HepG2 (cell line): ENCODE results near the gene CORO7. TPM values are rescaled to one million over a fixed set of nuclear protein-coding genes. Genes with fewer than 3 reads are reported as not detected.

Experiments
- AHDC1 ChIP-seq: sonication (generic); formaldehyde crosslinking; IDR thresholded peaks from 2 replicates; pipeline ENCODE4 v1.5.1; 2020; ENCODE audit warnings: mild to moderate bottlenecking, missing genetic modification reagents, borderline replicate concordance
- KLF9 ChIP-seq: IDR thresholded peaks from 2 replicates; pipeline ENCODE4 v1.6.1; 2016; ENCODE audit warnings: low read depth
- LCORL ChIP-seq, 2 experiments: fragments of 450-650 bp in 1 of 2; sonication (generic) in 1 of 2; formaldehyde crosslinking in 1 of 2; IDR thresholded peaks; 2 replicates each; pipeline versions ENCODE4 v1.5.0 to v1.6.1; 2017 to 2020; ENCODE audit warnings: antibody characterized with exemption in 1 of 2, missing genetic modification reagents in 1 of 2
- MED13 ChIP-seq: sonication (generic); formaldehyde crosslinking; IDR thresholded peaks from 2 replicates; pipeline ENCODE4 v1.5.0; 2020; ENCODE audit warnings: missing genetic modification reagents
- NONO ChIP-seq, 2 experiments: fragments of 450-650 bp in 1 of 2; sonication (generic) in 1 of 2; formaldehyde crosslinking in 1 of 2; IDR thresholded peaks in 1 of 2; conservative IDR thresholded peaks in 1 of 2; 2 replicates each; pipeline versions ENCODE4 v1.6.1 to v1.8.0; 2017 to 2022; ENCODE audit warnings: mild to moderate bottlenecking in 1 of 2, missing genetic modification reagents in 1 of 2, moderate library complexity in 1 of 2
- NR2F6 ChIP-seq, 2 experiments: IDR thresholded peaks; 2 replicates each; pipeline ENCODE4 v1.6.1; 2016; ENCODE audit warnings: antibody characterized with exemption in 1 of 2, mild to moderate bottlenecking in 1 of 2
- PAWR ChIP-seq: sonication (generic); formaldehyde crosslinking; IDR thresholded peaks from 2 replicates; pipeline ENCODE4 v1.4.0; 2020; ENCODE audit warnings: missing genetic modification reagents, mild to moderate bottlenecking, borderline replicate concordance
- SALL1 ChIP-seq: sonication (generic); formaldehyde crosslinking; IDR thresholded peaks from 2 replicates; pipeline ENCODE4 v1.8.0; 2022; ENCODE audit warnings: mild to moderate bottlenecking, missing genetic modification reagents
- SATB2 ChIP-seq: sonication (generic); formaldehyde crosslinking; IDR thresholded peaks from 2 replicates; pipeline ENCODE4 v1.5.0; 2020; ENCODE audit warnings: missing genetic modification reagents
- TARDBP ChIP-seq: sonication (generic); formaldehyde crosslinking; IDR thresholded peaks from 2 replicates; pipeline ENCODE4 v1.8.0; 2022; ENCODE audit warnings: mild to moderate bottlenecking, missing genetic modification reagents
- TBL1XR1 ChIP-seq: fragments of 150-350 bp; IDR thresholded peaks from 2 replicates; pipeline ENCODE4 v1.6.1; 2014; ENCODE audit warnings: borderline replicate concordance, low read length; ENCODE audit not compliant: partially characterized antibody
- ZNF343 ChIP-seq: sonication (generic); formaldehyde crosslinking; IDR thresholded peaks from 2 replicates; pipeline ENCODE4 v1.4.0; 2020; ENCODE audit warnings: mild to moderate bottlenecking, missing genetic modification reagents
- ZNF543 ChIP-seq: sonication (generic); formaldehyde crosslinking; IDR thresholded peaks from 2 replicates; pipeline ENCODE4 v1.4.0; 2020; ENCODE audit warnings: mild to moderate bottlenecking, missing genetic modification reagents
- ZNF780A ChIP-seq: sonication (generic); formaldehyde crosslinking; IDR thresholded peaks from 2 replicates; pipeline ENCODE4 v1.8.0; 2022; ENCODE audit warnings: mild to moderate bottlenecking, missing genetic modification reagents, moderate library complexity
- ZNF891 ChIP-seq: sonication (generic); formaldehyde crosslinking; IDR thresholded peaks from 2 replicates; pipeline ENCODE4 v1.5.0; 2020; ENCODE audit warnings: mild to moderate bottlenecking, missing genetic modification reagents
- polyA plus RNA-seq, 8 experiments: library from polyadenylated mRNA; depleted of rRNA in 3 of 8; stranded (reverse) in 7 of 8; unstranded in 1 of 8; fragments of >200 nt; fragmentation: Illumina TruSeq in 4 of 8; extraction: Trizol in 4 of 8; gene quantifications; 2 replicates each; pipeline versions ENCODE4 v1.2.1 to v1.2.3, GENCODE V29; 2011 to 2016; ENCODE audit warnings: low read depth in 4 of 8, missing spikeins in 1 of 8, mixed read lengths in 1 of 8; ENCODE audit not compliant: insufficient read depth in 1 of 8
- total RNA-seq, 5 experiments: library from RNA; depleted of rRNA; stranded (reverse); fragments of >200 nt; fragmentation: Illumina TruSeq; extraction: Trizol; gene quantifications; 2 replicates each; pipeline ENCODE4 v1.2.3, GENCODE V29; 2016; ENCODE audit warnings: low read depth in 1 of 5
- TF ChIP-seq, protein P1 (sequence below): conservative IDR thresholded peaks from 2 replicates; pipeline ENCODE4 v1.6.1; 2018; ENCODE audit warnings: missing genetic modification reagents
- TF ChIP-seq, protein P2 (sequence below): IDR thresholded peaks from 2 replicates; pipeline ENCODE4 v1.6.1; 2016; ENCODE audit warnings: low read depth, control low read depth
- TF ChIP-seq, protein P3 (sequence below): sonication (generic); formaldehyde crosslinking; IDR thresholded peaks from 2 replicates; pipeline ENCODE4 v1.9.0; 2022; ENCODE audit warnings: low read depth, missing genetic modification reagents

The CORO7 gene
- total and polyA plus RNA-seq, 2 of the 13 experiments (the other 11 are each of a cell fraction or from before 2014, with no cell fraction given) = 9.9 to 14.3 TPM

DNA sequence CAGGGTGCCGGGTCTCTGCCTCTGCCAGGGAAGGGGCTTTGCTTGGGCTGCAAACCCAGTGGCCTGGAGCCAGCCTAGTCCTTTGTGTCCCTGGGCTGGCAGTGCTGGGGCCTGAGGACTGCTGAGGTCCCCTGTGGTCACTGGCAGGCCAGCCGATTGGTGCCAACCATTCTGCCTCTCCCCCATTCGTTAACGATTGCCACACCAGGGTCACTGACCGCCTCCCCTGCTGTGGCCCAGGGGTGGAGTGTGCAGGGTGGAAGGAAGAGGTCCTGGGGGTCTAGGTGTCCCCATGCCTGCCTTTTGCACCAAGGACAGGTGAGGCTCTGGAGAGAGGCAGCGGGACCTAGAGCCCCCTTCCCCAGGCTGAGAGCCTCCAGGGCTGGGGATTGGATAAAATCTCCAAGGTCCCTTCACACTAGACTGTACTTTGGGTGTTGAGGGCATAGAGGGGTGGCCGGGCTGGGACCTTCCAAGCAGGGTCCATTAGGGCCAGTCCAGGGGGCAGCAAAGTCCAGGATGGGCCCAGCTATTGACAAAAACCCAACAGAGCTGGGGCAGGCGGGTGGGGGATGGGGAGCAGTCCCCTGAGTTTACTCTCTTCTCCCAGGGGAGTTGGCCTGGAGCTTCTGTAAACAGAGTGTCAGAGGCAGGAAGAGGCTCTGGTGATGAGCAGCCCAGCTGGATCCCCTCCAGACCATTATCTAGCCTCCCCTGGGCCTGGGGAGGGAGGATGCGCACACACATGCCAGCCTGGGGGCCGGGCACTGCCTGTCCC is 43.6 kb downstream of the CORO7 start (continued):
- TF ChIP-seq AHDC1 (CRISPR knock-in tag) (peak; percentile 53; the same call in 1 of the 2 replicates), ZNF543 (CRISPR knock-in tag) (peak; percentile 61; the same call in 1 of the 2 replicates), MED13 (CRISPR knock-in tag) (0 out of 2 replicates have a peak, but pooled peaks have one; percentile 29), KLF9 (no peak), SALL1 (CRISPR knock-in tag) (peak; percentile 76), TBL1XR1 (no peak), NR2F6 (IDR thresholded peaks at IDR 0.05) (peak; percentile 78), NR2F6 (CRISPR knock-in tag; IDR thresholded peaks at IDR 0.05) (peak; percentile 35; the same call in 1 of the 2 replicates), TARDBP (CRISPR knock-in tag) (peak; percentile 84), SATB2 (no peak), NONO (IDR thresholded peaks at IDR 0.05) (no peak), NONO (CRISPR knock-in tag; conservative IDR thresholded peaks at IDR 0.05) (peak; percentile 72), LCORL (IDR thresholded peaks at IDR 0.05) (no peak), LCORL (CRISPR knock-in tag; IDR thresholded peaks at IDR 0.05) (peak; percentile 99), ZNF780A (CRISPR knock-in tag) (no peak), PAWR (CRISPR knock-in tag) (no peak), ZNF891 (CRISPR knock-in tag) (peak; percentile 57; the same call in 1 of the 2 replicates), ZNF343 (CRISPR knock-in tag) (peak; percentile 86)
- TF ChIP-seq, protein P1, sequence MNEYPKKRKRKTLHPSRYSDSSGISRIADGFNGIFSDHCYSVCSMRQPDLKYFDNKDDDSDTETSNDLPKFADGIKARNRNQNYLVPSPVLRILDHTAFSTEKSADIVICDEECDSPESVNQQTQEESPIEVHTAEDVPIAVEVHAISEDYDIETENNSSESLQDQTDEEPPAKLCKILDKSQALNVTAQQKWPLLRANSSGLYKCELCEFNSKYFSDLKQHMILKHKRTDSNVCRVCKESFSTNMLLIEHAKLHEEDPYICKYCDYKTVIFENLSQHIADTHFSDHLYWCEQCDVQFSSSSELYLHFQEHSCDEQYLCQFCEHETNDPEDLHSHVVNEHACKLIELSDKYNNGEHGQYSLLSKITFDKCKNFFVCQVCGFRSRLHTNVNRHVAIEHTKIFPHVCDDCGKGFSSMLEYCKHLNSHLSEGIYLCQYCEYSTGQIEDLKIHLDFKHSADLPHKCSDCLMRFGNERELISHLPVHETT (CRISPR knock-in tag) = no peak
- TF ChIP-seq, protein P2, sequence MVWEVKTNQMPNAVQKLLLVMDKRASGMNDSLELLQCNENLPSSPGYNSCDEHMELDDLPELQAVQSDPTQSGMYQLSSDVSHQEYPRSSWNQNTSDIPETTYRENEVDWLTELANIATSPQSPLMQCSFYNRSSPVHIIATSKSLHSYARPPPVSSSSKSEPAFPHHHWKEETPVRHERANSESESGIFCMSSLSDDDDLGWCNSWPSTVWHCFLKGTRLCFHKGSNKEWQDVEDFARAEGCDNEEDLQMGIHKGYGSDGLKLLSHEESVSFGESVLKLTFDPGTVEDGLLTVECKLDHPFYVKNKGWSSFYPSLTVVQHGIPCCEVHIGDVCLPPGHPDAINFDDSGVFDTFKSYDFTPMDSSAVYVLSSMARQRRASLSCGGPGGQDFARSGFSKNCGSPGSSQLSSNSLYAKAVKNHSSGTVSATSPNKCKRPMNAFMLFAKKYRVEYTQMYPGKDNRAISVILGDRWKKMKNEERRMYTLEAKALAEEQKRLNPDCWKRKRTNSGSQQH (CRISPR knock-in tag) = 0 out of 2 replicates have a peak, but pooled peaks have one; percentile 42
- TF ChIP-seq, protein P3, sequence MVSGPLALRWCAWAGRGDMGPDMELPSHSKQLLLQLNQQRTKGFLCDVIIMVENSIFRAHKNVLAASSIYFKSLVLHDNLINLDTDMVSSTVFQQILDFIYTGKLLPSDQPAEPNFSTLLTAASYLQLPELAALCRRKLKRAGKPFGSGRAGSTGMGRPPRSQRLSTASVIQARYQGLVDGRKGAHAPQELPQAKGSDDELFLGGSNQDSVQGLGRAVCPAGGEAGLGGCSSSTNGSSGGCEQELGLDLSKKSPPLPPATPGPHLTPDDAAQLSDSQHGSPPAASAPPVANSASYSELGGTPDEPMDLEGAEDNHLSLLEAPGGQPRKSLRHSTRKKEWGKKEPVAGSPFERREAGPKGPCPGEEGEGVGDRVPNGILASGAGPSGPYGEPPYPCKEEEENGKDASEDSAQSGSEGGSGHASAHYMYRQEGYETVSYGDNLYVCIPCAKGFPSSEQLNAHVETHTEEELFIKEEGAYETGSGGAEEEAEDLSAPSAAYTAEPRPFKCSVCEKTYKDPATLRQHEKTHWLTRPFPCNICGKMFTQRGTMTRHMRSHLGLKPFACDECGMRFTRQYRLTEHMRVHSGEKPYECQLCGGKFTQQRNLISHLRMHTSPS (CRISPR knock-in tag) = peak; percentile 86
